T47D (cell line): ENCODE measurements around the gene CRTC2.
A peak's percentile ranks its signal among the peaks of the same experiment; 100 is the strongest.
"Not testable (repeated sequence)": the region's sequence is repeated elsewhere in the genome, so short reads cannot be mapped to it uniquely, and the experiment has no call there.

Experiments used
- DNase-seq, 2 experiments: peaks; one replicate each; pipeline versions ENCODE4 v3.0.0 to v3.0.0-alpha.2; 2011 to 2012; ENCODE audit warnings: low read depth in 1 of 2, low spot score in 1 of 2
- JUND ChIP-seq: IDR thresholded peaks from 2 replicates; pipeline ENCODE4 v1.6.1; 2012; ENCODE audit warnings: low read depth
- in situ Hi-C: cut with HindIII; loops from 2 replicates; pipeline ENCODE4 v1.10.0; 2016; ENCODE audit warnings: low sequenced_read_pairs, low pct_unique_long_range_greater_than_20kb

Gene CRTC2

GRCh38 chr1:153984123-153984894, 25.9 kb upstream of the CRTC2 start:
- no peak for DNase-seq
- in situ Hi-C loops, result no loop called here
- TF ChIP-seq JUND, result no peak

DNA sequence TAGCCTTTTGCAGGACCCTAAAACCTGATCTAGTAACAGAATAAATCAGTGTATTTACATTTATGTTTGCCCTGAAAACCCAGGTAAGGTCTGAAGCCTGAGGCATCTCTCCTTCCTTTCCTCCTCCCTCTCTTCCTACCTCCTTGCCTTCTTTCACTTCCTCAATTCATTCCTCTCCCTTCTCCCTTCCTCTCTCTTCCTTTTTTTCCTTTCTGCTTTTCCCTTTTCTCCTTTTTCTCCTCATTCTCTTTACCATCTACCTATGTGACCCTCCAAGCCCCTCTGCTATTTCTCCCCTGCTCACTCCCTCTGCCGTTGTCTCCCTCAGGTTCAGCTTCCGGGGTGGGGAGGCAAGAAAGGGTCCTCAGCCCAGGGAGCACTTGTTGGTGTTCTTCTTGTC, 23.3 kb upstream of the CRTC2 start:
- in situ Hi-C loops, result not testable (repeated sequence)

GRCh38 chr1:153979091-153979490, 20.7 kb upstream of the CRTC2 start:
- DNase-seq, in situ Hi-C loops: not testable (repeated sequence)

More for the DNA sequence above, 23.3 kb upstream of the CRTC2 start:
- DNase-seq, result not testable (repeated sequence)

- no peak for TF ChIP-seq JUND
- in situ Hi-C loops, result no loop called here
- DNase-seq, result no peak
These were observed 20.0 kb upstream of the CRTC2 start for GRCh38 chr1:153978274-153978909.

GRCh38 chr1:153977250-153978240, 19.1 kb upstream of the CRTC2 start, which contains the start of gene JTB:
Gene JTB (minus strand): TSS chr1:153977674. CDS start chr1:153977252, 422 bp downstream.
- no peak for TF ChIP-seq JUND
- in situ Hi-C loops, result no loop called here
- peak; percentile 80 to 91 for DNase-seq

- DNase-seq, result peak in 1 of 2 experiments; percentile 69
- in situ Hi-C loops, result no loop called here
- TF ChIP-seq JUND, result no peak
These were observed 18.4 kb upstream of the CRTC2 start for GRCh38 chr1:153976819-153977249.

GRCh38 chr1:153973525-153973924, 15.1 kb upstream of the CRTC2 start:
- no peak for DNase-seq
- TF ChIP-seq JUND, result no peak
- in situ Hi-C loops, result no loop called here

- TF ChIP-seq JUND, result no peak
- DNase-seq, result no peak
- in situ Hi-C loops, result no loop called here
These were observed 14.7 kb upstream of the CRTC2 start for GRCh38 chr1:153973071-153973470.

GRCh38 chr1:153970346-153970745, 11.9 kb upstream of the CRTC2 start:
- in situ Hi-C loops, result no loop called here
- no peak for DNase-seq

GRCh38 chr1:153968972-153969371, 10.6 kb upstream of the CRTC2 start:
- in situ Hi-C loops, result no loop called here
- DNase-seq, result no peak
- TF ChIP-seq JUND, result no peak

More at GRCh38 chr1:153970346-153970745, 11.9 kb upstream of the CRTC2 start:
- TF ChIP-seq JUND, result no peak

DNA sequence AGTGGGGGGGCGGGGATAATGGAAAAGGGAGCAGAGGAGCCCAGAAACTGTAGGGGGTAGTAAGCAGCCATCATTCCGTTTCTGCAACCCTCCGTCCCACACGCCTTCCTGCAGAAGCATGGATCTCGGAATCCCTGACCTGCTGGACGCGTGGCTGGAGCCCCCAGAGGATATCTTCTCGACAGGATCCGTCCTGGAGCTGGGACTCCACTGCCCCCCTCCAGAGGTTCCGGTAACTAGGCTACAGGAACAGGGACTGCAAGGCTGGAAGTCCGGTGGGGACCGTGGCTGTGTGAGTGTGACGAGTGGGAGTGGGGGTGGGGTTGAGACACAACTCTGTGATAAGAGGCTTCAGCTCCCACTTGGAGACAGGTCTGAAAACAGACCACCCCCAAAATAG, 10.0 kb upstream of the CRTC2 start:
- no peak for TF ChIP-seq JUND
- DNase-seq, result peak in 1 of 2 experiments; percentile 44
- in situ Hi-C loops, result no loop called here

DNA sequence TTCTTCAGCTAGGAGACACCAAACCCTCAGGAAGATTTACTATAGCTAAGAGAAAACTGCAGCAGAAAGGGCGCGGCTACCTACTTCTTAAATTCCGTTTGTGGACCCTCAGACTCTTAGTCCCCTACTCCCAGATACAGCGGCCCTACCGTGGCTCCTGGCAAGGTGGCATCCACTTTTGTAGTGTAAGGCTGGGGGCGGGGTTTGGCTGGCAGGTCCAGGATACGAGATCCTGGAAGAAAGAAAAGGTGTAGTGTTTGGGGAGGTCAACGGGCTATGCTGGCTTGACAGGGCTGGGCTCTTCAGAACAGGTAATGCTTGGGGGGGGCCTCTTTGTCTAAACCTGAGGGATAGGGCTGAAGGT, 9.6 kb upstream of the CRTC2 start:
- in situ Hi-C loops, result no loop called here
- DNase-seq, result peak; percentile 65 to 96
- TF ChIP-seq JUND, result no peak
